ENCODE results near the gene FAM120B.

FAM120B gene

DNA sequence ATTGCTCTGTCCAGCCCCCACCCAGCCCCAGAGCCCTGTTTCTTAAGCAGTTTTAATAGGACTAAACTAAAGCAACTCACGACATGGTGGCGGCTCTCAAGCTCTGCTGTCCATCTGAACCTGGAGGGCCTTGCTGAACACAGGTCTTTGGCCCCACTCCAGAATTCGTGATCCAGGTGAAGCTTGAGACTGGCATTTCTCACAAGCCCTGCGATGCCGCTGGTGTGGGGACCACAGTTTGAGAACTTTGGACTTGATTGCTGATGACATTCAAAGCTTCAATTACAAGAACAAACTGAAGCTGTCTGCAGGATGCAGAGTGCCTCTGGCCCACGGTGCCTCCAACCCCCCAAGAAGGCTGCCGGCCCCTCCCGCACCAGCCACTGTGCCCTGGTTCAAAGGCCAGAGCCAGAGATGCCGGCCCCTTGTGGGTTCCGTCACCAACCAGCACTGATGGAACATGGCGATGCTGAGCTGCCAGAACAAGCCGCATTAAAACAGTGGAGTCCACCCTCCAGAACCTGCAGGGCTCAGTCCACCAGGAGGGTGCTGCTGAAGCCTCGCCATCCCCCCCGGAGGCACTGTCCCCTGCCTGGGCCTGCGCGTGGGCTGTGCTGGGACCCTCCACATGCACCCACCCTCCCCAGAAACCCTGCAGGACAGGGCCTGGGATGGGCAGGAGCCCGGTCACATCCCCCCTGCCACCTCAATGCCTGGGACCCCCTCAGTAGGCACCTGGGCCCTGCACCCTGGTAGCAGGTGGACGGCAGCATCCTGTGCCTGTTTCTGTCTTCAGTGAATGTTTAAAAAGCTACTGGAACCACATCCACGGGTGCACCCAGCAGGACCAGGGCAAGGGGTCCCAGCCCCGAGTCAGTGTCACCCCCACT, 145.4 kb downstream of the FAM120B start:
- Histone ChIP-seq H3K9me2 (ENCODE audit: low read depth, low read length) (no peaks in the 10 kb centered on the region), H3F3A (ENCODE audit: insufficient read depth, low read length) (no peaks in the 10 kb centered on the region), H3K4me2 (ENCODE audit: low read length) (no peak overlapping the region), H3K27ac (ENCODE audit: low read depth, low read length, poor library complexity, severe bottlenecking) (no peak overlapping the region), H3K79me2 (ENCODE audit: insufficient read depth, low read length) (no peaks in the 10 kb centered on the region), H3K4me3 (ENCODE audit: low read depth, low read length, poor library complexity, severe bottlenecking) (no peak overlapping the region), H3K27me3 (ENCODE audit: insufficient read depth, low read length) (no peaks in the 10 kb centered on the region), H3K4me1 (ENCODE audit: insufficient read depth, low read length, severe bottlenecking) (no peaks in the 10 kb centered on the region), H4K20me1 (ENCODE audit: insufficient read depth, low read length) (no peaks in the 10 kb centered on the region), H3K9me3 (ENCODE audit: low read length) (no peaks in the 10 kb centered on the region), H2AFZ (ENCODE audit: low read length) (no peak overlapping the region), H3K36me3 (ENCODE audit: insufficient read depth, low read length) (no peaks in the 10 kb centered on the region), H3K9ac (ENCODE audit: low read length) (no peak overlapping the region)
- TF ChIP-seq, protein P1, sequence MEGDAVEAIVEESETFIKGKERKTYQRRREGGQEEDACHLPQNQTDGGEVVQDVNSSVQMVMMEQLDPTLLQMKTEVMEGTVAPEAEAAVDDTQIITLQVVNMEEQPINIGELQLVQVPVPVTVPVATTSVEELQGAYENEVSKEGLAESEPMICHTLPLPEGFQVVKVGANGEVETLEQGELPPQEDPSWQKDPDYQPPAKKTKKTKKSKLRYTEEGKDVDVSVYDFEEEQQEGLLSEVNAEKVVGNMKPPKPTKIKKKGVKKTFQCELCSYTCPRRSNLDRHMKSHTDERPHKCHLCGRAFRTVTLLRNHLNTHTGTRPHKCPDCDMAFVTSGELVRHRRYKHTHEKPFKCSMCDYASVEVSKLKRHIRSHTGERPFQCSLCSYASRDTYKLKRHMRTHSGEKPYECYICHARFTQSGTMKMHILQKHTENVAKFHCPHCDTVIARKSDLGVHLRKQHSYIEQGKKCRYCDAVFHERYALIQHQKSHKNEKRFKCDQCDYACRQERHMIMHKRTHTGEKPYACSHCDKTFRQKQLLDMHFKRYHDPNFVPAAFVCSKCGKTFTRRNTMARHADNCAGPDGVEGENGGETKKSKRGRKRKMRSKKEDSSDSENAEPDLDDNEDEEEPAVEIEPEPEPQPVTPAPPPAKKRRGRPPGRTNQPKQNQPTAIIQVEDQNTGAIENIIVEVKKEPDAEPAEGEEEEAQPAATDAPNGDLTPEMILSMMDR (IDR thresholded peaks at IDR 0.05; ENCODE audit: low read length) = no peak
- TF ChIP-seq EZH2 (IDR thresholded peaks at IDR 0.05; ENCODE audit: borderline replicate concordance, low read length) = no peak

DNA sequence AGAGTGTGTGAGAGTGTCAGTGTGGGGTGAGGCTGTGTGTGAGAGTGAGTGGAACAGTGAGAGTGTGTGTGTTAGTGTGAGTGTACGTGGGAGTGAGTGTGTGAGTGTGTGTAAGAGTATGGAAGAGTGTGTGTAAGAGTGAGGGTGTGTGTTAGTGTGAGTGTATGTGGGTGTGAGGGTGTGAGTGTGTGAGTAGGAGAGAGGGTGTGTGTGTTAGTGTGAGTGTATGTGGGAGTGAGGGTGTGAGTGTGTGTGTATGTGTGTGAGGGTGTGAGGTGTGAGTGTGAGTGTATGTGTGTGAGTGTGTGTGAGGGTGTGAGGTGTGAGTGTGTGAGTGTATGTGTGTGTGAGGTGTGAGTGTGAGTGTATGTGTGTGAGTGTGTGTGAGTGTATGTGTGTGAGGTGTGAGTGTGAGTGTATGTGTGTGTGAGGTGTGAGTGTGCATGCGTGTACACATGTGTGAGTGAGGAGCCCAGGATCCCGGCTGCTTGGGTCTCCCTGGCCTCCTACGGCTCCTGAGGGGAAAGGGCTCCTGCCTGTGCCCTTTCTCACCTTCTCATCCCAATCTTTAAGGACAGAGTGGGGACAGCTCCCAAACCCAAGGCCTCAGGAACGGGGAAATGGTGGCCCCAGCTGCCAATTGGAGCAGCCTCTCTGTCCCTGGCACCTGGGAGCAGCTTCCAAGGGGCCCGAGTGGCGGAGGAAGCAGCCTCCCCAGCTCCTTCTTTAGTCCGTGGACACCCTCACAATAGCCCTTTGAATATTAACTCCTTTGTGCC, 146.4 kb downstream of the FAM120B start:
- Histone ChIP-seq H4K20me1 (ENCODE audit: insufficient read depth, low read length) (no peaks in the 10 kb centered on the region), H3K4me2 (ENCODE audit: low read length) (no peak overlapping the region), H3K4me3 (ENCODE audit: low read depth, low read length, poor library complexity, severe bottlenecking) (no peak overlapping the region), H3K9me2 (ENCODE audit: low read depth, low read length) (no peaks in the 10 kb centered on the region), H2AFZ (ENCODE audit: low read length) (no peak overlapping the region), H3F3A (ENCODE audit: insufficient read depth, low read length) (no peaks in the 10 kb centered on the region), H3K9ac (ENCODE audit: low read length) (no peak overlapping the region), H3K27me3 (ENCODE audit: insufficient read depth, low read length) (no peaks in the 10 kb centered on the region), H3K9me3 (ENCODE audit: low read length) (no peaks in the 10 kb centered on the region), H3K36me3 (ENCODE audit: insufficient read depth, low read length) (no peaks in the 10 kb centered on the region), H3K27ac (ENCODE audit: low read depth, low read length, poor library complexity, severe bottlenecking) (no peak overlapping the region), H3K79me2 (ENCODE audit: insufficient read depth, low read length) (no peaks in the 10 kb centered on the region), H3K4me1 (ENCODE audit: insufficient read depth, low read length, severe bottlenecking) (no peaks in the 10 kb centered on the region)
- TF ChIP-seq, protein P1 (IDR thresholded peaks at IDR 0.05; ENCODE audit: low read length) = no peak
- TF ChIP-seq EZH2 (IDR thresholded peaks at IDR 0.05; ENCODE audit: borderline replicate concordance, low read length) = no peak

DNA sequence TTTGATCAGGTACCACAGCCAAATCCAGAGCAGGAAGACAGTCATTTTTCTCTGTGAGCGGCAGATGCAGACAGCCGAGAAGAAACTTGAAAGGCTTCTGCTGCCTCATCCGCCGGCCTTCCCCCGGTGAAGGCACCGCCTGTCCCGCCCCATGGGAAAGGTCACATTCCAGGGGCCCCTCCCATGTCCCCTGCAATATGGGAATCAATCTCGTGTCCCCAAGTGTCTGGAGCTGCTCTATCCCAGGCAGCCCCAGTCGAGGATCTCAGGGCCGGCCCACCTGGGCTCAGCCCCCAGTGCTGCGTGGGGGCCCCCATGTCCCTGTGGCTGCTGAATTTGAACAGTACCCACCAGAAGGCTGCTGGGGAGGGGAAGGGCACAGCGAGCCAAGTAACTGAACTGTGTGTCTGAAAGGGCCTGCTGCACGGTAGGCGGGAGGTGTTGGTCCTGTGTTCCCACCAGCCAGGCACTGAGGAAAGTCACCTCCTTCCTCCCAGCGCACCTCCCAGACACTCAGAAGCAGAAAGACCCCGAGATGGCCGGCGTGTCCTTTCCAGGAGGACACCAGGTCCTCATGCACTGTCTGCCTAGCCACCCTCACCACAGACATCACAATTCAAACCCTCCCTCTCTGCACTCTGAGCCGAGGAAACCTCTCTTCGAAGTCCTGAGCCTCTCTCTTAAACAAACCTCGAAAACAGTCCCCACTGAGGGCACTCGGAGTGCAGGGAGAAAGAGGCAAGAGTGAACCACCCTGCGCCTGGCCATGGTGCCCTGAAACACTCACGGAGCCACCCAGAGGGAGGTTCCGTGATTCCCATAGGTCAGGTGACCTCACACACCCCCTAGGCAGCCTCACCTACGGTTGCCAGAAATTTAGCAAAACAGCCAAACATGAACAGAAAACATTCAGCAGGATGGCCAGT, 147.3 kb downstream of the FAM120B start:
- H3K4me2 ChIP-seq (ENCODE audit: low read length) = no peak overlapping the region
- no peaks in the 10 kb centered on the region for H3K36me3 ChIP-seq (ENCODE audit: insufficient read depth, low read length)
- no peaks in the 10 kb centered on the region for H3K9me3 ChIP-seq (ENCODE audit: low read length)
- H3K9ac ChIP-seq (ENCODE audit: low read length) = no peak overlapping the region
- TF ChIP-seq, protein P1 (IDR thresholded peaks at IDR 0.05; ENCODE audit: low read length) = no peak
- no peak for TF ChIP-seq EZH2 (IDR thresholded peaks at IDR 0.05; ENCODE audit: borderline replicate concordance, low read length)
- H3K4me3 ChIP-seq (ENCODE audit: low read depth, low read length, poor library complexity, severe bottlenecking) = no peak overlapping the region
- H3K4me1 ChIP-seq (ENCODE audit: insufficient read depth, low read length, severe bottlenecking) = no peaks in the 10 kb centered on the region
- no peaks in the 10 kb centered on the region for H3K9me2 ChIP-seq (ENCODE audit: low read depth, low read length)
- no peak overlapping the region for H3K27ac ChIP-seq (ENCODE audit: low read depth, low read length, poor library complexity, severe bottlenecking)
- no peaks in the 10 kb centered on the region for H3K79me2 ChIP-seq (ENCODE audit: insufficient read depth, low read length)
- no peak overlapping the region for H2AFZ ChIP-seq (ENCODE audit: low read length)
- no peaks in the 10 kb centered on the region for H4K20me1 ChIP-seq (ENCODE audit: insufficient read depth, low read length)
- no peaks in the 10 kb centered on the region for H3K27me3 ChIP-seq (ENCODE audit: insufficient read depth, low read length)
- no peaks in the 10 kb centered on the region for H3F3A ChIP-seq (ENCODE audit: insufficient read depth, low read length)
